Endothelial cell of umbilical vein (primary cell): Measurements from ENCODE around the gene JPH3. TPM values are rescaled to one million over a fixed set of nuclear protein-coding genes. Genes with fewer than 3 reads are reported as not detected.

ENCODE experiments used
- BruUV-seq: library from RNA; stranded (reverse); fragments of 400-500 nt; replicated peaks from 2 replicates; lab custom pipeline; 2021; lab: Mats Ljungman, UMichigan
- CTCF ChIA-PET: fragments of 300-600, 350-600 bp; sonication (Branson Sonifier 250); formaldehyde crosslinking; loops from one replicate; lab custom pipeline; 2021; ENCODE audit warnings: antibody characterized with exemption, inconsistent platforms; lab: Charles Lee
- POLR2A ChIA-PET: fragments of 300-600, 350-600 bp; sonication (Branson Sonifier 250); formaldehyde crosslinking; loops from one replicate; lab custom pipeline; 2021; ENCODE audit warnings: antibody characterized with exemption, inconsistent platforms; lab: Charles Lee
- DNase-seq: peaks from one replicate; pipeline ENCODE4 v3.0.0-alpha.2; 2011; ENCODE audit warnings: low read depth, low spot score
- FAIRE-seq: peaks from 2 replicates; lab custom pipeline; 2011; peaks lifted over from hg19 to GRCh38; lab: Jason Lieb, UNC
- H2AFZ ChIP-seq: 2 replicates; pipeline ENCODE4 v1.6.0; 2012; ENCODE audit warnings: low read depth, low read length, control low read depth, inconsistent platforms
- H3K27ac ChIP-seq: 2 replicates; pipeline ENCODE4 v1.5.1; 2011; ENCODE audit warnings: low read depth, mild to moderate bottlenecking, control low read depth, low read length, moderate library complexity; ENCODE audit not compliant: insufficient read depth
- H3K27me3 ChIP-seq, 2 experiments: 2 replicates each; pipeline versions ENCODE4 v1.6.0 to v1.6.1; 2011; ENCODE audit warnings: low read length in 2 of 2, mixed read lengths in 1 of 2; ENCODE audit not compliant: control insufficient read depth in 2 of 2, insufficient read depth in 2 of 2
- H3K36me3 ChIP-seq, 2 experiments: 2 replicates in 1 of 2; 3 replicates in 1 of 2; pipeline ENCODE4 v1.5.1; 2011; ENCODE audit warnings: low read length in 2 of 2, mild to moderate bottlenecking in 1 of 2, moderate library complexity in 1 of 2; ENCODE audit not compliant: control insufficient read depth in 2 of 2, insufficient read depth in 2 of 2; ENCODE audit errors: extremely low read depth in 1 of 2
- H3K4me1 ChIP-seq: 3 replicates; pipeline ENCODE4 v1.5.1; 2011; ENCODE audit warnings: mild to moderate bottlenecking, low read length; ENCODE audit not compliant: control insufficient read depth, insufficient read depth; ENCODE audit errors: extremely low read depth
- H3K4me2 ChIP-seq: 2 replicates; pipeline ENCODE4 v1.6.1; 2011; ENCODE audit warnings: low read length, control low read depth, mixed read lengths; ENCODE audit not compliant: insufficient read depth
- H3K4me3 ChIP-seq, 3 experiments: fragments of 200-600 bp in 1 of 3; sonication (generic), shearing (Covaris generic) in 1 of 3; replicated peaks in 1 of 3; 2 replicates each; pipeline ENCODE4 v1.5.1; 2011 to 2016; ENCODE audit warnings: control low read depth in 3 of 3, low read length in 3 of 3, mild to moderate bottlenecking in 2 of 3, inconsistent platforms in 1 of 3, low read depth in 1 of 3, moderate library complexity in 1 of 3; ENCODE audit not compliant: insufficient read depth in 1 of 3
- H3K79me2 ChIP-seq: 2 replicates; pipeline ENCODE4 v1.6.0; 2012; ENCODE audit warnings: low read length, inconsistent platforms; ENCODE audit not compliant: control insufficient read depth, insufficient read depth
- H3K9ac ChIP-seq: replicated peaks from 2 replicates; pipeline ENCODE3; 2011; ENCODE audit warnings: low read length, control low read depth; ENCODE audit not compliant: insufficient read depth; ENCODE audit errors: extremely low read depth
- H3K9me1 ChIP-seq: replicated peaks from 3 replicates; pipeline ENCODE4 v1.6.0; 2011; ENCODE audit warnings: mild to moderate bottlenecking, low read length; ENCODE audit not compliant: control insufficient read depth, insufficient read depth; ENCODE audit errors: extremely low read depth
- H3K9me3 ChIP-seq: replicated peaks from 2 replicates; pipeline ENCODE4 v1.5.1; 2012; ENCODE audit warnings: low read length, inconsistent platforms; ENCODE audit not compliant: control insufficient read depth, insufficient read depth
- H4K20me1 ChIP-seq: replicated peaks from 2 replicates; pipeline ENCODE3; 2011; ENCODE audit warnings: mild to moderate bottlenecking, low read length; ENCODE audit not compliant: control insufficient read depth, insufficient read depth; ENCODE audit errors: extremely low read depth
- CTCF ChIP-seq, 2 donors: IDR thresholded peaks; 1 replicate in 1 of 2; 2 replicates in 1 of 2; pipeline ENCODE4 v1.5.1; 2011; ENCODE audit warnings: low read length in 2 of 2, mild to moderate bottlenecking in 2 of 2, moderate library complexity in 2 of 2, control low read depth in 1 of 2, inconsistent platforms in 1 of 2, low read depth in 1 of 2; ENCODE audit not compliant: insufficient read depth in 1 of 2; ENCODE audit errors: extremely low read depth in 1 of 2
- EZH2 ChIP-seq: IDR thresholded peaks from 2 replicates; pipeline ENCODE4 v1.6.1; 2012; ENCODE audit warnings: borderline replicate concordance, low read depth, mild to moderate bottlenecking, moderate library complexity, low read length, inconsistent platforms; ENCODE audit not compliant: severe bottlenecking
- GATA2 ChIP-seq: IDR thresholded peaks from 2 replicates; pipeline ENCODE4 v1.7.0; 2011; ENCODE audit warnings: low read depth, mild to moderate bottlenecking, moderate library complexity, mixed read lengths, low read length; ENCODE audit not compliant: insufficient read length, insufficient read depth
- JUN ChIP-seq: IDR thresholded peaks from 2 replicates; pipeline ENCODE4 v1.6.1; 2011; ENCODE audit warnings: borderline replicate concordance, low read depth; ENCODE audit not compliant: insufficient read length, insufficient read depth
- POLR2A ChIP-seq: IDR thresholded peaks from 2 replicates; pipeline ENCODE4 v1.6.1; 2012; ENCODE audit warnings: low read depth, mild to moderate bottlenecking, control low read depth, low read length
- dilution Hi-C: fragments of 300-500 bp; cut with MboI; formaldehyde crosslinking; loops from one replicate; pipeline ENCODE4 v1.15.0; 2019; ENCODE audit warnings: low sequenced_read_pairs; ENCODE audit not compliant: extremely low pct_ligation_motif_present
- intact Hi-C: fragments of 100-400 bp; cut with micrococcal nuclease; formaldehyde crosslinking; loops from one replicate; pipeline ENCODE4 v1.10.0; 2022
- polyA plus RNA-seq, 4 experiments: library from polyadenylated mRNA; depleted of rRNA in 3 of 4; stranded (reverse) in 3 of 4; unstranded in 1 of 4; fragments of >200 nt; gene quantifications; 2 replicates each; pipeline versions ENCODE4 v1.2.1 to v1.2.3, GENCODE V29; 2011 to 2012; ENCODE audit warnings: missing spikeins in 1 of 4
- total RNA-seq: library from RNA; stranded (reverse); gene quantifications from 2 replicates; pipeline ENCODE4 v1.2.3, GENCODE V29; 2021
- TF ChIP-seq, protein P1 (sequence below): IDR thresholded peaks from 2 replicates; pipeline ENCODE4 v1.6.1; 2011; ENCODE audit not compliant: insufficient read depth, insufficient read length

Gene JPH3
- total and polyA plus RNA-seq, 2 donors (not counting 3 experiments of a cell fraction or from before 2014, with no cell fraction given) = 0.22 to 0.30 TPM

- Histone ChIP-seq H3K4me3 (no peak overlapping the region), H3K9me3 (no peaks in the 10 kb centered on the region), H3K27me3 (no peaks in the 10 kb centered on the region), H3K9me1 (no peaks in the 10 kb centered on the region), H2AFZ (no peak overlapping the region), H3K9ac (no peak overlapping the region), H4K20me1 (no peaks in the 10 kb centered on the region), H3K4me2 (no peak overlapping the region), H3K4me1 (no peaks in the 10 kb centered on the region), H3K27ac (no peak overlapping the region), H3K36me3 (peaks cover 0 to 2% of the 10 kb centered on the region in 2 experiments), H3K79me2 (no peaks in the 10 kb centered on the region)
- ChIA-PET CTCF (interaction anchor here (1.0 to 2.0 kb wide), 3 partner anchors 9 to 12 kb away, joined by 3 to 9 read pairs (median 5); no protein-coding TSS in a partner anchor), POLR2A (no interaction called here)
- FAIRE-seq (no peak), DNase-seq (no peak)
- TF ChIP-seq CTCF (IDR thresholded peaks at IDR 0.05; ENCODE audit: extremely low read depth in 1 of 2, insufficient read depth in 1 of 2, low read depth in 1 of 2, low read length in 2 of 2) = no peak
- no peak for TF ChIP-seq JUN
- no peak for TF ChIP-seq POLR2A
- no TSS peak for BruUV-seq
- intact Hi-C loops = no loop called here
- dilution Hi-C loops = no loop called here
Observed at GRCh38 chr16:87693827-87694226, 91.5 kb downstream of the JPH3 start.

GRCh38 chr16:87694441-87695125 is 92.3 kb downstream of the JPH3 start:
- Histone ChIP-seq H3K36me3 (peaks cover 0 to 2% of the 10 kb centered on the region in 2 experiments), H3K9ac (no peak overlapping the region), H3K9me1 (no peaks in the 10 kb centered on the region), H3K79me2 (no peaks in the 10 kb centered on the region), H4K20me1 (no peaks in the 10 kb centered on the region), H2AFZ (no peak overlapping the region), H3K27ac (no peak overlapping the region), H3K9me3 (no peaks in the 10 kb centered on the region), H3K4me3 (no peak overlapping the region), H3K4me1 (no peaks in the 10 kb centered on the region), H3K4me2 (no peak overlapping the region), H3K27me3 (no peaks in the 10 kb centered on the region)
- dilution Hi-C loops = no loop called here
- FAIRE-seq = no peak
- CTCF ChIA-PET = interaction anchor here (1.0 to 2.0 kb wide), 2 partner anchors 8 to 10 kb away, joined by 3 to 9 read pairs; no protein-coding TSS in a partner anchor
- DNase-seq = no peak
- POLR2A ChIA-PET = no interaction called here
- TF ChIP-seq, protein P1, sequence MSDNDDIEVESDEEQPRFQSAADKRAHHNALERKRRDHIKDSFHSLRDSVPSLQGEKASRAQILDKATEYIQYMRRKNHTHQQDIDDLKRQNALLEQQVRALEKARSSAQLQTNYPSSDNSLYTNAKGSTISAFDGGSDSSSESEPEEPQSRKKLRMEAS = no peak
- no peak for TF ChIP-seq EZH2
- no peak for TF ChIP-seq POLR2A
- TF ChIP-seq GATA2 = no peak
- intact Hi-C loops = no loop called here
- BruUV-seq = no TSS peak
